Mesothelial cell of epicardium (in vitro differentiated cells): ENCODE results near the gene KRT83. TPM values are rescaled to one million over a fixed set of nuclear protein-coding genes. Genes with fewer than 3 reads are reported as not detected.

Experiments
- total RNA-seq: library from RNA; stranded (reverse); gene quantifications from 3 replicates; pipeline ENCODE4 v1.2.1, GENCODE V29; 2021

The KRT83 gene
- total RNA-seq, 1 donor from 2014 or later = not detected

Other genes starting within 250 kb of the KRT83 start
- gene SMIM41, start 241.7 kb downstream of the KRT83 start, total RNA-seq = 0.16 TPM in 1 of 3 replicates, not detected in the others
- gene KRT80, start 129.4 kb downstream of the KRT83 start, total RNA-seq = 2.7 to 3.0 TPM (median 3.0 TPM) in 3 replicates
- gene KRT7, start 88.2 kb downstream of the KRT83 start, total RNA-seq = 85.5 to 90.3 TPM (median 86.6 TPM) in 3 replicates
- 0.16 TPM in 1 of 3 replicates, not detected in the others for gene KRT86, start 46.8 kb downstream of the KRT83 start, total RNA-seq
- gene KRT81, start 29.9 kb downstream of the KRT83 start, total RNA-seq = 0.16 TPM in 1 of 3 replicates, not detected in the others
- gene KRT85, start 46.1 kb upstream of the KRT83 start, total RNA-seq = not detected in 3 replicates
- gene KRT84, start 64.3 kb upstream of the KRT83 start, total RNA-seq = not detected in 3 replicates
- gene KRT82, start 84.9 kb upstream of the KRT83 start, total RNA-seq = not detected in 3 replicates
- not detected in 3 replicates for gene KRT75, start 113.0 kb upstream of the KRT83 start, total RNA-seq
- not detected in 3 replicates for gene KRT6B, start 130.7 kb upstream of the KRT83 start, total RNA-seq
- gene KRT6C, start 152.4 kb upstream of the KRT83 start, total RNA-seq = not detected in 3 replicates
- 1.2 TPM in 1 of 3 replicates, not detected in the others for gene KRT6A, start 171.9 kb upstream of the KRT83 start, total RNA-seq
- gene KRT5, start 199.0 kb upstream of the KRT83 start, total RNA-seq = 0.51 to 1.4 TPM (median 0.72 TPM) in 3 replicates
- gene KRT71, start 231.7 kb upstream of the KRT83 start, total RNA-seq = not detected in 3 replicates